AG20443 (cell line): Measurements from ENCODE around the gene TPSB2.

Source experiments
- DNase-seq: peaks from one replicate; pipeline ENCODE4 v3.0.0; 2012; ENCODE audit warnings: low spot score, mixed read lengths

The TPSB2 gene

GRCh38 chr16:1218930-1219611 is 10.9 kb downstream of the TPSB2 start:
- no peak for DNase-seq

DNA sequence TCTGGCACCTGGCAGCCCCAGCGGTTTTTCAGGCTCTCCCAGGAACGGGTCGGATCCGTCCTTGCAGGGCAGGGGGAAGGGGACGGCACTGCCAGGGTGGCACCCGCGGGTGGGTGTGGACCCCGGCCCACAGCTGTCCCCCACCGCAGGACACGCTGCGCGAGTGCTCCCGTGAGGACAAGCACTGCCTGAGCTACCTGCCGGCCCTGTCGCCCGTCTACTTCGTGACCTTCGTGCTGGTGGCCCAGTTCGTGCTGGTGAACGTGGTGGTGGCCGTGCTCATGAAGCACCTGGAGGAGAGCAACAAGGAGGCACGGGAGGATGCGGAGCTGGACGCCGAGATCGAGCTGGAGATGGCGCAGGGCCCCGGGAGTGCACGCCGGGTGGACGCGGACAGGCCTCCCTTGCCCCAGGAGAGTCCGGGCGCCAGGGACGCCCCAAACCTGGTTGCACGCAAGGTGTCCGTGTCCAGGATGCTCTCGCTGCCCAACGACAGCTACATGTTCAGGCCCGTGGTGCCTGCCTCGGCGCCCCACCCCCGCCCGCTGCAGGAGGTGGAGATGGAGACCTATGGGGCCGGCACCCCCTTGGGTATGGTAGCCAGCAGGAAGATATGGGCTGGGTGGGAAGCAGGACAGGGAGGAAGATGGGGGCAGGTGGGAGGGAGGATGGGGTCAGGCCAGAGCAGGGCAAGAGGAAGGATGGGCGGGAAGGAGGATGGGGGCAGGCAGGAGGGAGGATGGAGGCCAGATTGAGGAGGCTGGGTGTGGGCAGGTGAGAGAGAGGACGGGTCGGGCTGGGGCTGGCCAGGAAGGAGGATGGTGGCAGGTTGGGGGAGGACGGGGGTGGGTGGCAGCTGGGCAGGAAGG is 11.7 kb downstream of the TPSB2 start:
- DNase-seq: no peak

DNA sequence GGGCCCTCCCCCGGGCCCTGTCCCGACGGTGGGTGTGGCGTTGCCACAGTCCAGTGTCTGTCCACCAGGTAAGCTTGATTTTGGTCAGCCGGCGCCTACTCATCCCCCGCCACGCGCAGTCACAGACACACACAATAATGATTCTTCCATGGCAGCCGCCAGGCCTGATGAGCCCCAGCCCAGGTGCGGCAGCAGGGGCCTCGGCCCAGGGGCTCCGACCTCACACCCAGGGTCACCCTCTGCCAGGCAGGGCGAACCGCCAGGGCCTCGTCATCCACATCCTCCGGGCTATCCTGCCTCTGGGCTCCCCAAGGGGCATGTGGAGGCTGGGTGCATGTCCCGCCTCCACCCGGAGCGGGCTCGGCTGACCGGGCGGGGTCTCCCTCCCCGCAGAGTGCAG is 12.5 kb downstream of the TPSB2 start:
- no peak for DNase-seq

DNA sequence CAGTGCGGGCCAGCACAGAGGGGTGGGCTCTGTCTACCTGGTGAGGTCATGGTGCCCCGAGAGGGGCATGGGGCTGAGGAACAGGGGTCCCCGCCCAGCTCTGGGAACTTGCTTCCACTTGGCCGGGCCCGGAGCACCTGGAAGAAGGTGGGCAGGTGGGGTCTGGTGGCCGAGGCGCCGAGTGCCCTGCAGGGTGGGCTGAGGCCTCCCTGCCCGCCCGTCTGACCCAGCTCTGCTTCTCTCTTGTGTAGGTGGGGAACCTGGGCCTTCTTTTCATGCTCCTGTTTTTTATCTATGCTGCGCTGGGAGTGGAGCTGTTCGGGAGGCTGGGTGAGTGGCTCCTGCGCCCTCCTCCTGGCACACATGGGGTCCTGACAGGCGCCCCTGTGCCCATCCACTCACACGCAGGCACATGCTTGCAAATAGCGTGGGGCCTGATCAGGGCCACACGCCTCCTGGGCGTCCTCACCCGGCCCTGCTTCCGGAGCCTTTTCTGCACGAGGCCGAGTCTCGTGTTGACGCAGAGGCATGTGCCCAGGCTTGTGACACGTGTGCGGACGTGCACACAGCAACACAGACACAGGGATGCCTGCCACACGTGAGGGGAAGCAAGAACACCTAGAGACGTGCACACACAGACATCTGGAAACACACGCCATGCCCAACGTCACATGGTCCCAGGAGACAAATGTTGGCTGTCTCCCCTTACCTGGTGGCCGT is 13.1 kb downstream of the TPSB2 start:
- DNase-seq: no peak

- no peak for DNase-seq
Measured at GRCh38 chr16:1216296-1216619, 13.7 kb downstream of the TPSB2 start.

DNA sequence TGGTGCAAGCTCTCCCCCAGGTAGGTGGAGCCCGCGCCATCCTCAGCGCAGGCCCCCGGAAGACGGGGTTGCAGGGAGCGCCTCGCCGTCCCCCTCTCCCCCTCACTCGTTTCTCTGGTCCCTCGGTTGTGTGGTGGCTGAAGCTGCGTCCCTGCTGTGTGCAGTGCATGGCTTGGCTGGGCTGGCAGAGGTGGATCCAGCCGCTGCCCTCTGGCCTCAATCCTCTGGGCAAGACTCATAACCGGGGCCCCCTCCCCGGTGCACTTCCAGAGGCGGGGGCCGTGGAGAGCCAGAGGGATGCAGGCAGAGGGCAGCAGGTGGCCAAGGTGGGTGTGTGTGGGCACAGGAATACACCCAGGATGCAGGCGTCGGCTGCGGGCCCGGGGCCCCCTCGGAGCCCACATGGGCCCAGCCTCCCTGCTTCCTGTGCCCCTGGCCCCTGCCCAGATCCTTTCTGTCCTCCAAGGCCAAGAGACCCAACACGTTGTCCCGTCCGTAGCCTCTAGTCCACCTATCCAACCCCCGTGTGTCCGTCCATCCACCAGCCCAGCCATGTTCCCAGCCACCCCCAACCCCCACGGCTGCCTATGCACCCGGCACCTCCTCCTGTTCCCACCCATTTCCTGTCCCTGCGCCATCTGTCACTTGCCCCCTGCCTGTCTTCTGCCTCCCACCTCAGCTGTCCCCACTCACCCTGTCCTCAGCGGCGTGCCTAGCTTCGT is 14.2 kb downstream of the TPSB2 start:
- DNase-seq: no peak

DNA sequence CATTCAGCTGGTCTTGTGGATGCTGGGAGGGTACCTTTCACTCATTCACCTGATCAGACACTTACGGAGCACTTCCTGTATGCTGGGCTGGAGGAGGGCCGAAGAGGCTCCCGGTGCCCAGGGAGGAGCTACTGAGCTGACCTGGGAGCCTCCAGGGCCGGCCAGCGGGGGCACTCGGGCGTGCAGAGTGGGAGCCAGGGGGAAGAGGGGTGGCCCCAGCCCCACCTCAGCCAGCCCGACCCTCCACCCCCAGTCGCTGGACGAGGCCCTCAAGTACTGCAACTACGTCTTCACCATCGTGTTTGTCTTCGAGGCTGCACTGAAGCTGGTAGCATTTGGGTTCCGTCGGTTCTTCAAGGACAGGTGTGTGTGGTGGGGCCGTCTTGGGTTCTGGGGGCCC is 15.3 kb downstream of the TPSB2 start:
- no peak for DNase-seq

DNA sequence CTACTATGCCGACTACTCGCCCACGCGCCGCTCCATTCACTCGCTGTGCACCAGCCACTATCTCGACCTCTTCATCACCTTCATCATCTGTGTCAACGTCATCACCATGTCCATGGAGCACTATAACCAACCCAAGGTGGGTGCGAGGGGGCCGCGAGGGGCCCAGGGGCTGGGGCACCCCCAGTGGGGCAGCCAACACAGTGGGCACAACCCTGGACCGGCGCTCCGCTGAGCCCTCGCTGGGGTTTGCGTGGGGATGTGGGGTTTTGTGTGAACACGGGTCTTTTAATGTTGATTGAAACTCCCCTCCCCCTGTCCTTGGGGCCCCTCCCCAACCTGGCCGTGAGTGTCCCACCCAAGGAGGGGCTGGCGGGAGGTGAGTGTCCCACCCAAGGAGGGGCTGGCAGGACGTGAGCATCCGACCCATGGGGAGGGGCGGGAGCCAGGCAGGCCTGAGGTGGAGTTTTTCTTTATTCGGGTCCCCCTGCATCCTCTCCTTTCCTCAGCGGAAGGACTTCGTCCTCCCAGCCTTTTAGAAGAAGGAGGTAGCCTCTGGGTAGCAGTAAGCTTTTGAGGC is 16.1 kb downstream of the TPSB2 start:
- DNase-seq: no peak

- no peak for DNase-seq
Measured at GRCh38 chr16:1213231-1213630, 16.8 kb downstream of the TPSB2 start.

DNA sequence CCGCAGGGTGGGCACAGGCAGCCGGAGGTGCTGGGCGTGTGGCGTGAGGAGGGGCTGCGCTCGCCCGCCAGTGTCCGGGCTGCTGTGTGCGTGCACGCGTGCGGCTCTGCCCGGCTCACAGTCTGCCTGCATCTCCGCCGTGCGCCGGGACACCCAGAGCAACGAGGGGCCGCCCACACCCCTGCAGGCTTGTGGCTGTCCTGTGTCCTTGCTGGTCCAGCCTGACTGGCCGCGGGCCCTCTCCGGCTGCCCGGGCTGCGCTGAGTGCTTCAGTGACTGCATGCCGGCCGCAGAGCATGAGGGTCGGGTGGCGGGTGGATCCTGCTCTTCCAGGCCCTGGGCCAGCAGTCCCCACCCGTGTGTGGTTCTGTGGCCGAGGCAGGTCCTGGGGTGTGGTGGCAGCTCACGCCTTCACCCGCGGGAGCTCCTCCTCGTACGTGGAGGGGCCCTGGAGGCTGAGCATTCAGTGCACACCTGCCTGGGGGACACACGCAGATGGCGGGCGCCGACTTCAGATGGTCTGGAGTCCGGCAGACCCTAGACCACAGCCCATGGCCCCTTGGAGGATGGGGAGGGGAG is 17.3 kb downstream of the TPSB2 start:
- DNase-seq: no peak

DNA sequence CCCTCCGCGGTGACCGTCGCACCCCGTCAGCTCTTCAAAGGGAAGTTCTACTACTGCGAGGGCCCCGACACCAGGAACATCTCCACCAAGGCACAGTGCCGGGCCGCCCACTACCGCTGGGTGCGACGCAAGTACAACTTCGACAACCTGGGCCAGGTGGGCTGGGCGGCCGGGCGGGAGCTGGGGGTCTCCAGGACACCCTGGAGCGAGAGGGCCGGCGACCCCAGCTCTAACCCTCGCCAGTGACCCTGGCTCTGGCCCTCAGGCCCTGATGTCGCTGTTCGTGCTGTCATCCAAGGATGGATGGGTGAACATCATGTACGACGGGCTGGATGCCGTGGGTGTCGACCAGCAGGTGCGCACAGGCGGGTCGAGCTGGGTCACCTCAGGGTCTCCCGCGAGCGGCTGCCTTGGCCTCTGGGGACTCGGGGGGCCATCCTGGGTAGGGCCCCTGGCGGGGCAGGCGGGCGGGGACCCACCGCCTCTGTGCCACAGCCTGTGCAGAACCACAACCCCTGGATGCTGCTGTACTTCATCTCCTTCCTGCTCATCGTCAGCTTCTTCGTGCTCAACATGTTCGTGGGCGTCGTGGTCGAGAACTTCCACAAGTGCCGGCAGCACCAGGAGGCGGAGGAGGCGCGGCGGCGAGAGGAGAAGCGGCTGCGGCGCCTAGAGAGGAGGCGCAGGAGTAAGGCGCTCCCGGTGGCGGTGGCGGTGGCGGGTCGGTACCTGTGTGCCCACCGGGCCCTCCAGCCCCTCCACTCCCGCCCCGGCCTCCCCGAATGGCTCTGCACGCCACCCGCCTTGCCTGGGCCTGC is 18.3 kb downstream of the TPSB2 start:
- DNase-seq: no peak

GRCh38 chr16:1210461-1210860 is 19.5 kb downstream of the TPSB2 start:
- no peak for DNase-seq

- no peak for DNase-seq
Measured at GRCh38 chr16:1209081-1209480, 20.9 kb downstream of the TPSB2 start.

DNA sequence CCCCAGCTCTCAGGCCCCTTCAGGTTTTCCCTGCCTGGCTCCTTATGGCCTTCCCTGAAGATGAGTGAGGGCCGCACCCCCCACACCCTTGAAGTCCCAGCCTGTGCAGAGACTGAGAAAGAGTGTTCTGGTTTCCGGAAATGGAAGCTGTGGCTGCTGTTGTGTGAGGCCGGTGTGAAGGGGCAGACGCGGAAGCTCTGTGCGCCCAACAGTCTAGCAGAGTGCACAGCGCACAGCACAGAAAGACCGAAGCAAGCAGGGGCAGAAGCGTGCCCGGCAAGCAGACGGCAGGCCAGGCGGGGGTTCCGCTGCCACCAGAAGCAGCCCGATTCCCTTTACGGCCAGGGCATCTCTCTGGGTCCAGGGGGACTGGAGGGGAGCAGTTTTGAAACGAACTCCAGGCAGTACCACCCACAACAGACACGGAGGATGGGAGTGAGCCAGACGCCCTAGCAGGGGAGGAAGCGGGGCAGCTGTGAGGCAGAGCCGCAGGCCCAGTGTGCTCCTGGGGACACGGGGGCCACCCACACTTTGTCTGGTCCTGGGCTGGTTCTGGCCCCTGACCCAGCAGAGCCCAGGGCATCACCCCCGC is 21.6 kb downstream of the TPSB2 start:
- no peak for DNase-seq

DNA sequence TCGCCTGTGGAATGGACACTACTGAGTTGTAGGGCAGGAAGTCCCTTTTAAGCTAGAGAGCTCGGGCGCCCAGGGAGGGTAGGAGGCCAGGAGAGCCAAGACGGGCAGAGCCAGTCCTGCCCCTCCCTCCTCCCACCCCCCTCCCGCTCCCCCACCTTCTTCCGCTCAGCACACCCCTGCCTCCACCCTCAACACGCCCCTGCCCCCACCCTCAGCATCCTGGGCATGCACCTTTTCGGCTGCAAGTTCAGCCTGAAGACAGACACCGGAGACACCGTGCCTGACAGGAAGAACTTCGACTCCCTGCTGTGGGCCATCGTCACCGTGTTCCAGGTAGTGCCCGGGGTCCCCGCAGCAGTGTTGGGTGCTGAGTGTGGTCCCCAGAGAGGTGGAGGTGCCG is 23.2 kb downstream of the TPSB2 start:
- no peak for DNase-seq

- DNase-seq: no peak
Measured at GRCh38 chr16:1206326-1206725, 23.7 kb downstream of the TPSB2 start.

DNA sequence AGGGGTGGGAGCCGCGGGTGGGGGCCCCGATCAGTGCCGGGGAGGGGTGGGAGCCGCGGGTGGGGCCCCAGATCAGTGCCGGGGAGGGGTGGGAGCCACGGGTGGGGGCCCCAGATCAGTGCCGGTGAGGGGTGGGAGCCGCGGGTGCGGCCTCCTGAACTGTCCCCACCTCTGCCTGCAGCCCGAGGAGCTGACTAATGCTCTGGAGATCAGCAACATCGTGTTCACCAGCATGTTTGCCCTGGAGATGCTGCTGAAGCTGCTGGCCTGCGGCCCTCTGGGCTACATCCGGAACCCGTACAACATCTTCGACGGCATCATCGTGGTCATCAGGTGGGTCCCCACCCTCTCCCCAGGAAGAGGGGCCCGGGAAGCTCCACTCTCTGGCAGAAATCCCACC is 25.1 kb downstream of the TPSB2 start:
- DNase-seq: no peak

DNA sequence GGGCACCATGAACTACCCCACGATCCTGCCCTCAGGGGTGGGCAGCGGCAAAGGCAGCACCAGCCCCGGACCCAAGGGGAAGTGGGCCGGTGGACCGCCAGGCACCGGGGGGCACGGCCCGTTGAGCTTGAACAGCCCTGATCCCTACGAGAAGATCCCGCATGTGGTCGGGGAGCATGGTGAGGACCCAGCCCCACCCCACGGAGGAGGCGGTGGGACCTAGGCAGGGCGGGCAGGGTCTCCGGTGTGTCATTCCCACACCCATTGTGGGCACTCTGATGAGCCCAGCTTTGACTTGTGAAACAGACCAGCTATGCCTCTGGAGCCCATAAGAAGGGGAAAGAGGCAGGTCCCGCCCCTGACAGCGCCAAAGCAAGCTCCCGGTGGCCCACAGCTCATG is 27.7 kb downstream of the TPSB2 start:
- no peak for DNase-seq

DNA sequence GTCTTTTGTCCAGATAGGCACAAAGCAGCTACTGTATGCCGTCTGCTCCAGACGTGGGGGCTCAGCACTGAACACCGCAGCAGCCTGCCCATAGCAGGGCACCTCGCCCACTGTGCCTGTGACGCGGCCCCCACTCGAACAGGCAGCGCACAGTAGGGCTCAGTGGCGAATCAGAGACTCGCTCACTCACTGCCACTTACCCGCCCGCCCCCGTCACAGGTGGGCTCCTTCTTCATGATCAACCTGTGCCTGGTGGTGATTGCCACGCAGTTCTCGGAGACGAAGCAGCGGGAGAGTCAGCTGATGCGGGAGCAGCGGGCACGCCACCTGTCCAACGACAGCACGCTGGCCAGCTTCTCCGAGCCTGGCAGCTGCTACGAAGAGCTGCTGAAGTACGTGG is 28.5 kb downstream of the TPSB2 start:
- DNase-seq: no peak

GRCh38 chr16:1200014-1200627 is 29.9 kb downstream of the TPSB2 start:
- DNase-seq: no peak
